Activated T-cell treated with anti-CD3 and anti-CD28 coated beads for 48 hours (primary cell): ENCODE data around the gene ETNK2.

ENCODE experiments used
- DNase-seq: peaks from one replicate; pipeline ENCODE4 v3.0.0-alpha.2; 2020; ENCODE audit warnings: low read depth

ETNK2 gene, protein sequence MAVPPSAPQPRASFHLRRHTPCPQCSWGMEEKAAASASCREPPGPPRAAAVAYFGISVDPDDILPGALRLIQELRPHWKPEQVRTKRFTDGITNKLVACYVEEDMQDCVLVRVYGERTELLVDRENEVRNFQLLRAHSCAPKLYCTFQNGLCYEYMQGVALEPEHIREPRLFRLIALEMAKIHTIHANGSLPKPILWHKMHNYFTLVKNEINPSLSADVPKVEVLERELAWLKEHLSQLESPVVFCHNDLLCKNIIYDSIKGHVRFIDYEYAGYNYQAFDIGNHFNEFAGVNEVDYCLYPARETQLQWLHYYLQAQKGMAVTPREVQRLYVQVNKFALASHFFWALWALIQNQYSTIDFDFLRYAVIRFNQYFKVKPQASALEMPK

GRCh38 chr1:204151552-204152309 is at the start of gene ETNK2:
Gene ETNK2 (minus strand): TSS chr1:204152044. CDS start chr1:204151852, 192 bp downstream.
- DNase-seq: peak; percentile 45

GRCh38 chr1:204201348-204202040 is 49.6 kb upstream of the ETNK2 start:
- DNase-seq: no peak

- DNase-seq: no peak
These were observed 47.7 kb upstream of the ETNK2 start for GRCh38 chr1:204199579-204199978.

- no peak for DNase-seq
These were observed 46.8 kb upstream of the ETNK2 start for GRCh38 chr1:204198348-204199340.

GRCh38 chr1:204197068-204197467 is 45.2 kb upstream of the ETNK2 start:
- no peak for DNase-seq

- DNase-seq: no peak
These were observed 44.4 kb upstream of the ETNK2 start, which contains the start of gene KISS1 for GRCh38 chr1:204196068-204196795. Gene KISS1 (minus strand): TSS chr1:204196491. CDS start chr1:204192876, 3,615 bp downstream.

DNA sequence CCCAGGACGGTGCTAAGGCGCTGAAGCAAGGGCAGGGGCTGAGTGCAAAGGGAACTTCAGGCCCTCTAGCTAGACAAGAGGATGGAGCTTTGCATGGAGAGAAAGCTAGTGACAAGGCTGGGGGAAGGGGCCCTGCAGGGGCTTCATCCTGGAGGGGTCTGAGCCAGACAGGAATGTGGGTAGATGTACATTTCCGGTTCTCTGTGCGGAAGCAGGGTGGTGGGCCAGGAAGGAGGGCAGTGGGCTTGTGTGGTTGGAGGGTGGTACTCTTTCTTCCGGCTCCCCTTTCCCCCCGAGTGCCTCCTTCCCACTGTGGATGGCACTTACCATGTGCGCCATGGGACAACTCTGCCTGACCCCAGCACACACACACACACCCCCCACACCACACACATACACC is 42.9 kb upstream of the ETNK2 start:
- no peak for DNase-seq

DNA sequence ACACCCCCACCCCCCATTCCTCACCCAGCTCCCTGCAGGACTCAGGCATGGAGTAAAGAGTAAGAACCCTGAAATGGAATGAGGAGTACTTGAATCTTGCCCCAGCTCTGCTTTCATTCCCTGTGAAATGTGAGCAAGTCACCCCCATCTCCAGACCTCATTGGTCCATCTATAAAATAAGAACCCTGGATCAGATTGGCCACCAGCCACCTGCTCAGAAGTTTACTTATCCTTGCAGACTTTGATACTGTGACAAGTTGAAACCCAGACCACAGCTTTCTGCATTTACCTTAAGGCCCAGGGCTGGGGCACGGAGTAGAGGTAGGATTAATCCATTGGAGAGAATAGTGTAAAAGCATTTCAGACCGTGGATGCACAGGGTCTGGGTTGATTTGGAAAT is 42.2 kb upstream of the ETNK2 start:
- DNase-seq: no peak

DNA sequence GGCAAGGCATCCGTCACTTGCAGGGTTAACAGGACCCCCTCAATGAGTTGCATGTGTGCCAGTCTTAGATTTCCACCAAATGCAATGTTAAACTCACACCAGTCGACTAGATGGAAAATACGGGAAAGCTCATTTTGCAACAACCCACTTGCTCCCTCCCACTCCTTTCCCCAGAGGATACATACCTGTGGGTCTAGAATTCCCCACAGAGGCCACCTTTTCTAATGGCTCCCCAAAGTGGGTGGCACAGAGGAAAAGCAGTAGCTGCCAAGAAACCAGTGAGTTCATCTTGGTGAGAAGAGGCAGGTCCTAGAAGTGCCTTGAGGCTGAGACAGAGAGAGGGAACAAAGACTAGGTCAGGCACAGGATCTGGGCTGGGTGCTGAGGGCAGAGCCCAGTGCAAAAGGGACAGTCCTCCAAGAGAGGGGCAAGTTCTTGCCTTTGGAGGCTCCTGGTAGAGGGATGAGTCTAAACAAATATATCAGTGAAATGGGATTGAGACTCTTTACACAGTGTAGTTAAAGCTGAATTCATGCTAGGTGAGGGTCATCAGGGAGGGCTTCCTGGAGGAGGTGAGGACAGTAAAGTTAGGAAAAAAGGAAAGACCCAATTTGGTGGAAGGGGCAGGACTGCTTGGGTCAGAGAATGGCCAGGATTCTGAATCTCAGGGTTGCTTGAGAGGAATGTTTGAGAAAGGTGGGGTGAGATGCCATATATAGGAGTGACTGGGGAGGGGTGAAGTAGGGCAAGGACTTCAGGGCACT is 40.9 kb upstream of the ETNK2 start:
- no peak for DNase-seq

DNA sequence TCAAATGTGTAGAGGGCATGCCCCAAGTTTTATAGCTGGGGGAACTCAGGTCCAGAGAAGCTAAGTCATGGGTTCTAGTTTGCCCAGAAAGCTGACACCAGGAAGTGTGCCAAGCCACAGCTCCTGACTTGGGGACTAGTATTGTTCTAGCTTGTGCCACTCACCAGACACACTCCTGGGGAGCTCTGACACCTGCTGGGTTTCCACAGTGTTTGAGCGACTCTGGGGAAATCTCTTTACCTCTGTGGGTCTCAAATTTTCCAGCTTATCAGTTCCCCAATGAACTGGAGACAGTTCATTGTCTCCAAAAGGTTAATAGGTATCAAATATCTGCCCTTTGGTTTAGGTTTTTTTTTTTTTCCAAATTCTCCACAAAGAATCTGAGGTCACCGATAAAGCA is 40.2 kb upstream of the ETNK2 start:
- no peak for DNase-seq

GRCh38 chr1:204191456-204191855 is 39.6 kb upstream of the ETNK2 start:
- DNase-seq: no peak

- DNase-seq: no peak
These were observed 38.7 kb upstream of the ETNK2 start for GRCh38 chr1:204190212-204191211.

DNA sequence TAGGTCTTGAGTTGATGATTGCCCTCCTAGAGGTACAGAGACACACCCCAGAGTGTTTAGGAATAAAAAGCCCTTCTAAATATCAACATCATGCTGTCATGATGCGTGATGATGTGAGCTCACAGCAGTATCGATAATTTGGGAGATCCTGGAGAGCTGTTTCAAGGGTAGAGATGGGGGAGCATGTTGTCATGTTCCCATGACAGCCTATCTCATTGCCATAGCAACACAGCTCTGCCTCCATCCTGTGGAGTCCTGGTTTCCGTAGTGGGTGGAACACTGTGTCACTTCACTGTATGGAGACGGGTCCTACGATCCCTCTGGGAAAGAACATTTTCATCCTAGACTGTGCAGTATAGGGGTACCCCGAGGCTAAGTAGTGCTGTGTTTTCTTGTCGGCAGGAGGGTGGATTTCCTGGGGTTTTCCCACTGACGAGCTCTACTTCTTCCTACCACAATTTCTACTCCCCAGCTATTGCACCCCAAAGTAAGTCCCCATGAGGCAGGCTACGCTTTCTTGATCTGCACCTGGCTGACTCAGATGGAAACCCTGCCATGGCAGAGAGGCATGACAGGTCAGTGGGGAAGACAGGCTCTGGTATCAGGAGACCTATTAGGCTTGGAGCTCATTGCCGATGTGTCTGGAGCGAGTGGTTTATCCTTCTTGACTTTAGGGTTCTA is 37.3 kb upstream of the ETNK2 start:
- no peak for DNase-seq

GRCh38 chr1:204186597-204186996 is 34.8 kb upstream of the ETNK2 start:
- no peak for DNase-seq

DNA sequence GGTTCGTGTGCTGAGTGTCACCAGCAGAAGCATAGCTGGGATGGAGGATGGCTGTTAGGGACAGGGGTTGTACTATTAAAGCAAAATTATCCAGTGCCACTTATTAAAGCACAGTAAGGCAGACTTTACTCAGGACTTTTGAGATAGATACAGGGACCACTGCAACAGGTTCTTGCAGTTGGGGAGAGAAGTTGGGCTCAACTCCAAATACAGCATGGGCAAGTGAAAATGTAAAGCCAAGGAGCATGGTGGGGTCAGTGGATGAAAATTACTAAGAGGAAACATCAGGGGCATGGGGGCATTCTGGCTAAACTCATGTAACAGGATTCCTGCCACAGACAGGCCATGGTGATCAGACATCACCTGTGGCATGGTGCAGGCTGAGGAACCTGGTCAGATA is 29.3 kb upstream of the ETNK2 start:
- DNase-seq: no peak

- no peak for DNase-seq
These were observed 28.3 kb upstream of the ETNK2 start for GRCh38 chr1:204180133-204180532.

- DNase-seq: no peak
These were observed 26.8 kb upstream of the ETNK2 start for GRCh38 chr1:204178487-204179281.
